SU-DHL-6 (cell line): Measurements from ENCODE around the gene CIAO2A.

Experiments
- EZH2phosphoT487 ChIP-seq: fragments of 200-600 bp; sonication (generic), shearing (Covaris generic); conservative IDR thresholded peaks from 2 replicates; pipeline ENCODE4 v1.6.1; 2018; ENCODE audit warnings: mild to moderate bottlenecking, antibody characterized with exemption, low read length, moderate library complexity, mixed read lengths
- TF ChIP-seq, protein P1 (sequence below): fragments of 200-600 bp; sonication (generic); IDR thresholded peaks from one replicate; pipeline ENCODE4 v1.5.1; 2017; ENCODE audit warnings: antibody characterized with exemption, mild to moderate bottlenecking, low read length, moderate library complexity; ENCODE audit not compliant: insufficient read depth, poor library complexity, severe bottlenecking

DNA sequence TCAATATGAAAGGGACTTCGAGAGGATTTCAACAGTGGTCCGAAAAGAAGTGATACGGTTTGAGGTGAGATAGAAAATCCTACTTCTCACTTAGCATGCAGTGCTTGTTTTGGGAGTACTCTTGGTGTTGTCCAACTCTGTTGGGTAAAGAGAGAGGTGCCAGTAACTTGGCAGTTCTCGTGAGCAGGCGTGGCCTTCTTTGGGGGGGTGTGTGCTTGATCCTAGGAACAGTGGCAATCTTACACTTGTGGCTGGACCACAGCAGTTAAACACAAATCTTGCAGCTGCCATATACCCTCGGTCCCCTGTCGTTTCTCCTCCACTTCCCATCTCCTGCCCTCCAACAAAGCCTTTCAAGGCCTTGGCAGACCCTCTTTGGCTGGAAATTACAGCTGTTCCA, 42.7 kb upstream of the CIAO2A start:
- TF ChIP-seq, protein P1, sequence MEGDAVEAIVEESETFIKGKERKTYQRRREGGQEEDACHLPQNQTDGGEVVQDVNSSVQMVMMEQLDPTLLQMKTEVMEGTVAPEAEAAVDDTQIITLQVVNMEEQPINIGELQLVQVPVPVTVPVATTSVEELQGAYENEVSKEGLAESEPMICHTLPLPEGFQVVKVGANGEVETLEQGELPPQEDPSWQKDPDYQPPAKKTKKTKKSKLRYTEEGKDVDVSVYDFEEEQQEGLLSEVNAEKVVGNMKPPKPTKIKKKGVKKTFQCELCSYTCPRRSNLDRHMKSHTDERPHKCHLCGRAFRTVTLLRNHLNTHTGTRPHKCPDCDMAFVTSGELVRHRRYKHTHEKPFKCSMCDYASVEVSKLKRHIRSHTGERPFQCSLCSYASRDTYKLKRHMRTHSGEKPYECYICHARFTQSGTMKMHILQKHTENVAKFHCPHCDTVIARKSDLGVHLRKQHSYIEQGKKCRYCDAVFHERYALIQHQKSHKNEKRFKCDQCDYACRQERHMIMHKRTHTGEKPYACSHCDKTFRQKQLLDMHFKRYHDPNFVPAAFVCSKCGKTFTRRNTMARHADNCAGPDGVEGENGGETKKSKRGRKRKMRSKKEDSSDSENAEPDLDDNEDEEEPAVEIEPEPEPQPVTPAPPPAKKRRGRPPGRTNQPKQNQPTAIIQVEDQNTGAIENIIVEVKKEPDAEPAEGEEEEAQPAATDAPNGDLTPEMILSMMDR = no peak
- no peak for TF ChIP-seq EZH2phosphoT487
